ENCODE data around the gene ADPRHL1.

The ADPRHL1 gene

DNA sequence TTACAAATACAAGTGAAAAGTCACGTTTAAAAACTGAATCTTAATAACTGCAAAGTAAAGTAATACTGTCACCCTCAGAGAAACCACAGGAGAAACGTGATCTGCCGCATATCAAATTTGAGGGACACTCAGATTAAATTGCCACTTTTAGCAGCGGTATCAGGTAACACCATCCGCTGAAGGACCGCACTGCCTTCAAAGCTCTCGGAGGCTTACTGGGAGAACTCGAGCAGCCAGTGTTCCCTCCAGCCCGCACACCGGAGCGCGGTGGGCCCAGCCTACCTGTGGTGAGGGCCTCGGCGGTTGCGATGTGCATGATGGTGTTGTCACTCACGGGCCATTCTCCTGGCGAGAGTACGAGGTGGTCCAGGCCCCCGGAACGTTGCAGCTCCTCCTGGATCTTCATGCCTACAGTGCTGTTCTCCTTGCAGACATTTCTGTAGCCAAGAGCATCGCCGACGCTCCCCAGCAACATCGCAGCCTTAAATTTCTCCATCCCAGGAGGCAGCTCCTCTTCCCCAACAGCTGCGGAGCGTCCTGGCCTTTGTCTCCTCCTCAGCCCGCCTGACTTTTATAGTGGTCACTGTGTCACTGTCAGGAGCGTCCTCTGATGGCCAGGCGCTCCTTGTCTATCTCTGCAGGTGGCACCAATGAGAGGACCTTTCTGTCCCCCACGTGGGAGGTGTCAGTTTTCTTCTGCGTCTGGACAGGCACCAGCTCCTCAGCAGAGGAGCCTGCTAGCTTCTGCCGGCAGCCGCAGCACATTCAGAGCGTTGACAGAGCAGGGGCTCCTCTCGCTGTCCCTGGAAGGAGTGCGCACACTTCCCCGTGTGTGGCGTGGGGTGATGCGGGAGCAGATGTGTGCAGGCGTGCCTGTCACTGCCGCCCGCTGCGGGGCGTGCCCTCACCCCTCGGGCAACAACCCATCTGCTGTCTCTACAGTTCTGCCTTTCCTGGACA is at the start of gene ADPRHL1:
Gene ADPRHL1 (minus strand): TSS at position 547 of the 960 bp plus-strand sequence. CDS start 51 bp downstream, at position 496.
- in situ Hi-C loops (cut with MboI; ENCODE audit: low pct_unique_long_range_greater_than_20kb, low sequenced_read_pairs): no loop called here
- DNase-seq: no peak

GRCh38 chr13:113502686-113503085 is 49.4 kb upstream of the ADPRHL1 start:
- no peak for DNase-seq
- in situ Hi-C loops (cut with MboI; ENCODE audit: low pct_unique_long_range_greater_than_20kb, low sequenced_read_pairs): no loop called here

- in situ Hi-C loops (cut with MboI; ENCODE audit: low pct_unique_long_range_greater_than_20kb, low sequenced_read_pairs): no loop called here
- DNase-seq: no peak
Measured at GRCh38 chr13:113500530-113501265, 47.4 kb upstream of the ADPRHL1 start.

GRCh38 chr13:113499936-113500335 is 46.6 kb upstream of the ADPRHL1 start:
- in situ Hi-C loops (cut with MboI; ENCODE audit: low pct_unique_long_range_greater_than_20kb, low sequenced_read_pairs): no loop called here
- DNase-seq: no peak

DNA sequence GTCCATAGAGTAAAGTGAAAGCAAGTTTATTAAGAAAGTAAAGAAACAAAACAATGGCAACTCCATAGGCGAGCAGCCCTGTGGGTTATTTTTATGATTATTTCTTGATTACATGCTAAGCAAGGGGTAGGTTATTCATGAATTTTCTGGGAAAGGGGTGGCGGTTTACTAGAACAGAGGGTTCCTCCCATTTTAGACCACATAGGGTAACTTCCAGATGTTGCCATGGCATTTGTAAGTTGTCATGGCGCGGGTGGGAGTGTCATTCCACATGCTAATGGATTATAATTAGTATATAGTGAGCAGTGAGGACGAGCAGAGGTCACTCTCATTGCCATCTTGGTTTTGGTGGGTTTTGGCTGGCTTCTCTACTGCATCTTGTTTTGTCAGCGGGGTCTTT is 45.6 kb upstream of the ADPRHL1 start:
- in situ Hi-C loops (cut with MboI; ENCODE audit: low pct_unique_long_range_greater_than_20kb, low sequenced_read_pairs): no loop called here
- DNase-seq: no peak

GRCh38 chr13:113497217-113497616 is 43.9 kb upstream of the ADPRHL1 start:
- in situ Hi-C loops (cut with MboI; ENCODE audit: low pct_unique_long_range_greater_than_20kb, low sequenced_read_pairs): no loop called here
- DNase-seq: no peak

DNA sequence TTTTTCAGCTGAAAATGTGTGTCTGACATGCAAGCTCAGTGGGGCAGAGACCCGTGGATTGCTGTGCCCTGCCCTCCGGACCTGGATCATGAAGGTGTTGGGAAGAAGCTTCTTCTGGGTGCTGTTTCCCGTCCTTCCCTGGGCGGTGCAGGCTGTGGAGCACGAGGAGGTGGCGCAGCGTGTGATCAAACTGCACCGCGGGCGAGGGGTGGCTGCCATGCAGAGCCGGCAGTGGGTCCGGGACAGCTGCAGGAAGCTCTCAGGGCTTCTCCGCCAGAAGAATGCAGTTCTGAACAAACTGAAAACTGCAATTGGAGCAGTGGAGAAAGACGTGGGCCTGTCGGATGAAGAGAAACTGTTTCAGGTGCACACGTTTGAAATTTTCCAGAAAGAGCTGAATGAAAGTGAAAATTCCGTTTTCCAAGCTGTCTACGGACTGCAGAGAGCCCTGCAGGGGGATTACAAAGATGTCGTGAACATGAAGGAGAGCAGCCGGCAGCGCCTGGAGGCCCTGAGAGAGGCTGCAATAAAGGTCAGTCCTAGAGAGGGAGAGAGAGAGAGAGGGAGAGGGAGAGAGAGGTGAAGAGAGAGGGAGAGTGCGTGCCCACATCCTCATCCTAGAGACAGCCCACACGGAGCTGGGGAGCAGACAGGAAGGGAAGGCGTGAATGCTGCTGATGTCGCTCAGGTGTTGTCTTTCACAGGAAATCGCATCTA is 42.4 kb upstream of the ADPRHL1 start:
- peak; percentile 24 for DNase-seq
- in situ Hi-C loops (cut with MboI; ENCODE audit: low pct_unique_long_range_greater_than_20kb, low sequenced_read_pairs): no loop called here

GRCh38 chr13:113493315-113493951 is 40.1 kb upstream of the ADPRHL1 start:
- peak; percentile 64 for DNase-seq
- in situ Hi-C loops (cut with MboI; ENCODE audit: low pct_unique_long_range_greater_than_20kb, low sequenced_read_pairs): no loop called here

DNA sequence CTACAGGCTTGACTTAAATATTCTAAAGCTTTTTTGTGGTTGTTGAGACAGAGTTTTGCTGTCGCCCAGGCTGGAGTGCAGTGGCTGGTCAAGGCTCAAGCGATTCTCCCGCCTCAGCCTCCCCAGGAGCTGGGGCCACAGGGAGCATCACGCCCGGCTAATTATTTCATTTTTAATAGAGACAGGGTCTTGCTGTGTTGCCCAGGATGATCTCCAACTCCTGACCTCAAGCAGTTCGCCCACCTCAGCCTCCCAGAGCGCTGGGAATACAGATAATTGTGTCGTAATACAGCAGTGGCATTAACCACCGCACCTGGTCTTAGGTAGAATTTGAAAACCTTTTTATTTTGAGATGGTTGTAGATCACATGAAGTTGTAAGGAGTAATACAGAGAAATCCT is 38.7 kb upstream of the ADPRHL1 start:
- no peak for DNase-seq
- in situ Hi-C loops (cut with MboI; ENCODE audit: low pct_unique_long_range_greater_than_20kb, low sequenced_read_pairs): no loop called here

GRCh38 chr13:113491418-113491883 is 38.2 kb upstream of the ADPRHL1 start:
- DNase-seq: peak; percentile 27
- in situ Hi-C loops (cut with MboI; ENCODE audit: low pct_unique_long_range_greater_than_20kb, low sequenced_read_pairs): no loop called here

DNA sequence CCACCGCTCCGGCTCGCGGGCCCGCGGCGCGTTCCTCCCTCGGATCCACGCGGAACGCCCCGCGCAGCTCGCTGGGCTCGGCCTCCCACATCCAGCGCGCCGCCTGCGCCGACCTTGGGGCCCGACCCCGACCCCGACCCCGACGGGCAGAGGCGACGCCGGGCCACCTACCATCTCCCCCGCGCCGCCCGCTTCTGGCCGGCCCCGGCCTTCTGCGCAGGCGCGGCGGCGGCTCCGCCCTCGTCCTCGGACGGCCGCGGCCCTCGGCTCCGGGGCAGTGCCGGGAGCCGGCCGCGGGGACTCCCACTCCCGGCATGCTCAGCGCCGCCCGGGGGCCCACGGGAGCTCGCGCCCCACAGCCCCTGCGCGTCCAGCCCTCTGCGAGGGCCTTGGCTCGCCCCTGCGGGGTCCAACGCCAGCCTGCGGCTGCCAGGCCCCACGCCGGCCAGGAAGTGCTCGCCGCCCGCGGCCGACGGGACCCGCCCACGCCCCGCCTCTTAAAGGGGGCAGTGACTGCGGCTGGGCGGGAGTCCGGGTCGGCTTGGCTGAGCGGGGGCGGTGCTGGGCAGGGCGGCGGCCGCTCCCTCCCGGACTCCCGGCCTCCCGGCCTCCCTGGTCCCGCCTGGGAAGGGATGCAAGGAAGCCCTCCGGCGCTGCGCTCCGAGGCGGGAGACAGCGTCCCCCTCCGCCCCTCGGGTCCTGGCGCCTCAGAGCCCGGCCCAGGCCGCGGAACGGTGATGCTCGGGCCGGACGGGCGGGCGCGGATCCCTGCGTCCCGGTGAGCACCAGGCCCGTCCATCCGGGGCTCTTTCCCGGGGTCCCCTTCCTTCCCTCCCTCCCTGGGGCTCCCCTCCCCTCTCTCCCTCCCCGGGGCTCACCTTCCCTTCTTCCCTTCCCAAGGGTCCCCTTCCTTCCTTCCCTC is 37.5 kb upstream of the ADPRHL1 start, which contains the start of gene DCUN1D2:
Gene DCUN1D2 (minus strand): TSS at position 216 of the 922 bp plus-strand sequence. CDS start 42 bp downstream, at position 174.
- in situ Hi-C loops (cut with MboI; ENCODE audit: low pct_unique_long_range_greater_than_20kb, low sequenced_read_pairs): no loop called here
- DNase-seq: peak; percentile 91

- in situ Hi-C loops (cut with MboI; ENCODE audit: low pct_unique_long_range_greater_than_20kb, low sequenced_read_pairs): no loop called here
- peak; percentile 55 for DNase-seq
Measured at GRCh38 chr13:113489549-113490495, 36.5 kb upstream of the ADPRHL1 start.

DNA sequence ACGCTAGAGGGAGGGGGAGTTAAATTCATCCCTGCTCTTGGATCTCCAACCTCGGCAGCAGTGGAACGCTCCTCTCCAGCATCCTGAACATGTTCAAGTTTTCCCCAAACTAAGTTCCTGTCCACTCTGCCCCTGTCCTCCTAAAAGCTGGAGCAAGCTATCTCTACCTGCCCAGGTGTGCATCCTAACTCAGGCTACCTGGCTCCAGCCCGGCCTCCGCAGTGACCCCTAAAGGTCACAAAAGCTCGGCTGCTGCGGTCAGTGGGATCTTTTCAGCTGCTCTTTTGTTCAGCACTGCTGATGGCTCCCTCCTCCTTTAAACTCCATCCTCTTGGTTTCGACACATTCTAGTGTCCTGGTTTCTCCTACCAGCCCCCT is 35.9 kb upstream of the ADPRHL1 start:
- no peak for DNase-seq
- in situ Hi-C loops (cut with MboI; ENCODE audit: low pct_unique_long_range_greater_than_20kb, low sequenced_read_pairs): no loop called here

- in situ Hi-C loops (cut with MboI; ENCODE audit: low pct_unique_long_range_greater_than_20kb, low sequenced_read_pairs): no loop called here
Measured at GRCh38 chr13:113488283-113488682, 35.0 kb upstream of the ADPRHL1 start.

DNA sequence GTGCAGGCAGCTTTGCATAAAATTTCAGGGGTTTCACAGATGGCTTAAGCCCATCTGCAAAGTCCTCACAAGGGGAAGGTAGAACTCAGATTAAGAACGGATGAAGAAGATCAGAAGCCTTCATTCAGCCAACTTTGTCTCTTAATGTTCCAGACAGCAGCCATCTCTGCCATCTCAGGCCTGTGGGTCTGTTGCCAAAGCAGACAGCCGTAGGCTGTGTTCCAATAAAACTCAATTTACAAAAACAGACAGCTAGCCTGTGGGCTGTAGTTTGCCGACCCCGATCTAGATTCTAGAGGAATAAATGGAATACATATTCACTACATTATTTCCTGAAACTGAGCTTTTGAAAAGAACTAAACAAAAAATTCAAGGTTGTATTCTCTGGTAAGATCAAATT is 33.4 kb upstream of the ADPRHL1 start:
- in situ Hi-C loops (cut with MboI; ENCODE audit: low pct_unique_long_range_greater_than_20kb, low sequenced_read_pairs): no loop called here

More at GRCh38 chr13:113488283-113488682, 35.0 kb upstream of the ADPRHL1 start:
- DNase-seq: peak; percentile 32

GRCh38 chr13:113485545-113485944 is 32.3 kb upstream of the ADPRHL1 start:
- in situ Hi-C loops (cut with MboI; ENCODE audit: low pct_unique_long_range_greater_than_20kb, low sequenced_read_pairs): no loop called here
- no peak for DNase-seq

More for the DNA sequence above, 33.4 kb upstream of the ADPRHL1 start:
- DNase-seq: no peak
